Measurements from ENCODE around the gene CASKIN2. TPM values are rescaled to one million over a fixed set of nuclear protein-coding genes. Genes with fewer than 3 reads are reported as not detected.

Gene CASKIN2
- total and polyA plus RNA-seq, 2 experiments from 2014 or later, result 1.9 to 6.2 TPM

GRCh38 chr17:75540923-75541503 lies 25.7 kb upstream of the CASKIN2 start:
- in situ Hi-C loops (cut with MboI), result no loop called here
- Histone ChIP-seq H3K27me3 (replicated peaks; ENCODE audit: insufficient read depth) (no peaks in the 10 kb centered on the region; the same call in 1 of the 2 replicates), H3K79me2 (ENCODE audit: insufficient read depth) (no peaks in the 10 kb centered on the region), H3K4me3 (no peak overlapping the region), H3K27ac (no peak overlapping the region), H3K9me3 (ENCODE audit: low read depth) (no peaks in the 10 kb centered on the region), H3F3A (ENCODE audit: insufficient read depth) (no peaks in the 10 kb centered on the region), H3K9ac (no peak overlapping the region), H3K4me1 (ENCODE audit: insufficient read depth) (no peaks in the 10 kb centered on the region), H2AFZ (no peak overlapping the region), H4K20me1 (ENCODE audit: insufficient read depth) (no peaks in the 10 kb centered on the region), H3K36me3 (ENCODE audit: low read depth) (no peaks in the 10 kb centered on the region), H3K9me2 (ENCODE audit: insufficient read depth) (no peaks in the 10 kb centered on the region), H3K4me2 (ENCODE audit: unreplicated experiment) (no peak overlapping the region)
- no peak for TF ChIP-seq EZH2 (IDR thresholded peaks at IDR 0.05; ENCODE audit: insufficient read depth, poor library complexity, severe bottlenecking)
- no peak for TF ChIP-seq EZH2phosphoT487 (IDR thresholded peaks at IDR 0.05; ENCODE audit: insufficient read depth, low read depth)
- 54 to 57% methylated on average over 4 of the region's 4 CpGs for WGBS, 2 experiments (ENCODE audit: low coverage in 1 of 2, low lambda C conversion rate in 2 of 2, missing lambda C conversion rate in 2 of 2)
- DNase-seq, result no peak

GRCh38 chr17:75539967-75540729 lies 24.8 kb upstream of the CASKIN2 start:
- Histone ChIP-seq H2AFZ (no peak overlapping the region), H3K36me3 (ENCODE audit: low read depth) (no peaks in the 10 kb centered on the region), H3K27me3 (replicated peaks; ENCODE audit: insufficient read depth) (no peaks in the 10 kb centered on the region; the same call in 1 of the 2 replicates), H3K9ac (no peak overlapping the region), H3K4me2 (ENCODE audit: unreplicated experiment) (no peak overlapping the region), H3F3A (ENCODE audit: insufficient read depth) (no peaks in the 10 kb centered on the region), H3K4me3 (no peak overlapping the region), H3K4me1 (ENCODE audit: insufficient read depth) (no peaks in the 10 kb centered on the region), H3K9me2 (ENCODE audit: insufficient read depth) (no peaks in the 10 kb centered on the region), H3K79me2 (ENCODE audit: insufficient read depth) (no peaks in the 10 kb centered on the region), H4K20me1 (ENCODE audit: insufficient read depth) (no peaks in the 10 kb centered on the region), H3K27ac (no peak overlapping the region), H3K9me3 (ENCODE audit: low read depth) (no peaks in the 10 kb centered on the region)
- in situ Hi-C loops (cut with MboI), result no loop called here
- DNase-seq, result no peak
- no peak for TF ChIP-seq EZH2phosphoT487 (IDR thresholded peaks at IDR 0.05; ENCODE audit: insufficient read depth, low read depth)
- no peak for TF ChIP-seq EZH2 (IDR thresholded peaks at IDR 0.05; ENCODE audit: insufficient read depth, poor library complexity, severe bottlenecking)
- 66% methylated on average over 13 of the region's 13 CpGs for WGBS, 2 experiments (ENCODE audit: low coverage in 1 of 2, low lambda C conversion rate in 2 of 2, missing lambda C conversion rate in 2 of 2)

DNA sequence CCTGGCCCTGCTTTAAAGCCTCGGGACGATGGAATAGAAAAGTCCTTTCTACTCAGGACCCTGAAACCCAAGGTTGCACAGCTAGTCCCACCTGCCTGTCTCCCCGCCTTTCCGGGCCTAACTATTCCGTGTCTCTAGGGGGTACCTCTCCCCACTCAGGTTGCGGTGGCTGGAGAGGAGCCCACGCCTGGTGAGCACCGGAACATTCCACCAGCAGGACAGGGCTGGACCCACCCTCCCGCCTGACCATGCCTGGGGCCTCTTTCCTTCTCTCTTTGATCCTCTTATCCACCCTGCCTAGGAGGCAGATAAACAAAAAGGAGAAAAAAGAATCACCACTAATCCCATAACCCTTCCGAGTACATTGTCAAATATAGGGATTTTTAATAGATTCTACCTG lies 21.0 kb upstream of the CASKIN2 start:
- Histone ChIP-seq H3K27me3 (replicated peaks; ENCODE audit: insufficient read depth) (no peaks in the 10 kb centered on the region; the same call in 1 of the 2 replicates), H3K9me3 (ENCODE audit: low read depth) (no peaks in the 10 kb centered on the region), H3K4me3 (no peak overlapping the region), H3K27ac (no peak overlapping the region), H3K36me3 (ENCODE audit: low read depth) (no peaks in the 10 kb centered on the region), H3K4me1 (ENCODE audit: insufficient read depth) (no peaks in the 10 kb centered on the region), H3K79me2 (ENCODE audit: insufficient read depth) (no peaks in the 10 kb centered on the region), H2AFZ (no peak overlapping the region), H3F3A (ENCODE audit: insufficient read depth) (no peaks in the 10 kb centered on the region), H3K4me2 (ENCODE audit: unreplicated experiment) (no peak overlapping the region), H4K20me1 (ENCODE audit: insufficient read depth) (no peaks in the 10 kb centered on the region), H3K9me2 (ENCODE audit: insufficient read depth) (no peaks in the 10 kb centered on the region), H3K9ac (no peak overlapping the region)
- in situ Hi-C loops (cut with MboI), result no loop called here
- WGBS, 2 experiments (ENCODE audit: low coverage in 1 of 2, low lambda C conversion rate in 2 of 2, missing lambda C conversion rate in 2 of 2), result 69 to 71% methylated on average over 10 of the region's 10 CpGs
- no peak for DNase-seq
- TF ChIP-seq EZH2 (IDR thresholded peaks at IDR 0.05; ENCODE audit: insufficient read depth, poor library complexity, severe bottlenecking) (no peak), EZH2phosphoT487 (IDR thresholded peaks at IDR 0.05; ENCODE audit: insufficient read depth, low read depth) (no peak)

- Histone ChIP-seq H3K27me3 (replicated peaks; ENCODE audit: insufficient read depth) (no peaks in the 10 kb centered on the region; the same call in 1 of the 2 replicates), H4K20me1 (ENCODE audit: insufficient read depth) (no peaks in the 10 kb centered on the region), H3K9me2 (ENCODE audit: insufficient read depth) (no peaks in the 10 kb centered on the region), H3K79me2 (ENCODE audit: insufficient read depth) (no peaks in the 10 kb centered on the region), H3K36me3 (ENCODE audit: low read depth) (no peaks in the 10 kb centered on the region), H3K4me2 (ENCODE audit: unreplicated experiment) (no peak overlapping the region), H3K4me1 (ENCODE audit: insufficient read depth) (no peaks in the 10 kb centered on the region), H3K27ac (no peak overlapping the region), H2AFZ (no peak overlapping the region), H3F3A (ENCODE audit: insufficient read depth) (no peaks in the 10 kb centered on the region), H3K9ac (no peak overlapping the region), H3K9me3 (ENCODE audit: low read depth) (no peaks in the 10 kb centered on the region), H3K4me3 (no peak overlapping the region)
- 67 to 72% methylated on average over 8 of the region's 8 CpGs for WGBS, 2 experiments (ENCODE audit: low coverage in 1 of 2, low lambda C conversion rate in 2 of 2, missing lambda C conversion rate in 2 of 2)
- TF ChIP-seq EZH2phosphoT487 (IDR thresholded peaks at IDR 0.05; ENCODE audit: insufficient read depth, low read depth) (no peak), EZH2 (IDR thresholded peaks at IDR 0.05; ENCODE audit: insufficient read depth, poor library complexity, severe bottlenecking) (no peak)
- in situ Hi-C loops (cut with MboI), result no loop called here
- DNase-seq, result no peak
Measured at GRCh38 chr17:75535871-75536270, 20.5 kb upstream of the CASKIN2 start.
